Kidney (tissue), 14 donors: ENCODE data around the gene SERTAD2. TPM values are rescaled to one million over a fixed set of nuclear protein-coding genes. Genes with fewer than 3 reads are reported as not detected.

Source experiments
- DNase-seq, 5 donors: peaks; one replicate each; pipeline ENCODE4 v3.0.0-alpha.2; 2013 to 2020
- FAIRE-seq: peaks from 2 replicates; lab custom pipeline; 2012; peaks lifted over from hg19 to GRCh38; lab: Jason Lieb, UNC
- H3K27ac ChIP-seq, 2 donors: one replicate each; pipeline ENCODE4 v1.7.0; 2013; ENCODE audit warnings: low read depth in 2 of 2, low read length in 2 of 2, inconsistent platforms in 1 of 2
- H3K27me3 ChIP-seq: one replicate; pipeline ENCODE4 v1.7.1; 2013; ENCODE audit warnings: low read length, inconsistent platforms; ENCODE audit not compliant: control insufficient read depth, insufficient read depth
- H3K36me3 ChIP-seq, 3 donors: one replicate each; pipeline versions ENCODE4 v1.7.0 to v1.7.1; 2013; ENCODE audit warnings: low read length in 3 of 3, control low read depth in 1 of 3, inconsistent platforms in 1 of 3; ENCODE audit not compliant: insufficient read depth in 3 of 3, control insufficient read depth in 2 of 3
- H3K4me1 ChIP-seq, 3 donors: one replicate each; pipeline versions ENCODE4 v1.7.0 to v1.7.1; 2013; ENCODE audit warnings: low read length in 3 of 3, inconsistent platforms in 1 of 3, low read depth in 1 of 3; ENCODE audit not compliant: control insufficient read depth in 2 of 3, insufficient read depth in 2 of 3
- H3K4me3 ChIP-seq, 3 donors: one replicate each; pipeline versions ENCODE4 v1.7.0 to v1.8.1; 2013; ENCODE audit warnings: low read length in 3 of 3, control low read depth in 1 of 3, inconsistent platforms in 1 of 3
- H3K9ac ChIP-seq, 3 donors: one replicate each; pipeline versions ENCODE4 v1.7.0 to v1.7.1; 2013; ENCODE audit warnings: low read length in 3 of 3, control low read depth in 1 of 3, inconsistent platforms in 1 of 3
- H3K9me3 ChIP-seq, 3 donors: one replicate each; pipeline versions ENCODE4 v1.7.0 to v1.7.1; 2013; ENCODE audit warnings: low read length in 3 of 3, control low read depth in 1 of 3, inconsistent platforms in 1 of 3; ENCODE audit not compliant: control insufficient read depth in 2 of 3, insufficient read depth in 1 of 3
- intact Hi-C: fragments of 100-400 bp; cut with DNase I; formaldehyde crosslinking; loops from one replicate; pipeline ENCODE4 v1.11.1; 2022
- polyA plus RNA-seq: library from polyadenylated mRNA; stranded (reverse); fragments of 350-450 nt; fragmentation: Illumina TruSeq; extraction: RNeasy Lipid Tissue Mini Kit (QIAGEN cat#74804); gene quantifications from one replicate; pipeline ENCODE4 v1.2.3, GENCODE V29; 2014; ENCODE audit warnings: low read depth, low replicate concordance; ENCODE audit not compliant: insufficient read depth
- total RNA-seq: library from RNA; stranded (reverse); fragmentation: NEBNext Ultra II Directional; extraction: Animal tissue kit (Norgen Biotek cat#: 25700); gene quantifications from one replicate; pipeline ENCODE4 v1.2.1, GENCODE V29; 2021
- TF ChIP-seq, protein P1 (sequence below): IDR thresholded peaks from 3 replicates; pipeline ENCODE4 v1.5.1; 2012; ENCODE audit warnings: mild to moderate bottlenecking, moderate library complexity, borderline replicate concordance; ENCODE audit not compliant: insufficient read depth; ENCODE audit errors: extremely low read depth
- donor health status: control.
- donor health status: control.
- donor health status: control.
- donor health status: control.
- donor health status: control.
- donor health status: DM: yes; HTN: yes; CAD: no.
- donor health status: Normal renal cell carcinoma (clear cell type).

SERTAD2 gene
- total and polyA plus RNA-seq, 2 donors from 2014 or later = 6.2 to 21.1 TPM

DNA sequence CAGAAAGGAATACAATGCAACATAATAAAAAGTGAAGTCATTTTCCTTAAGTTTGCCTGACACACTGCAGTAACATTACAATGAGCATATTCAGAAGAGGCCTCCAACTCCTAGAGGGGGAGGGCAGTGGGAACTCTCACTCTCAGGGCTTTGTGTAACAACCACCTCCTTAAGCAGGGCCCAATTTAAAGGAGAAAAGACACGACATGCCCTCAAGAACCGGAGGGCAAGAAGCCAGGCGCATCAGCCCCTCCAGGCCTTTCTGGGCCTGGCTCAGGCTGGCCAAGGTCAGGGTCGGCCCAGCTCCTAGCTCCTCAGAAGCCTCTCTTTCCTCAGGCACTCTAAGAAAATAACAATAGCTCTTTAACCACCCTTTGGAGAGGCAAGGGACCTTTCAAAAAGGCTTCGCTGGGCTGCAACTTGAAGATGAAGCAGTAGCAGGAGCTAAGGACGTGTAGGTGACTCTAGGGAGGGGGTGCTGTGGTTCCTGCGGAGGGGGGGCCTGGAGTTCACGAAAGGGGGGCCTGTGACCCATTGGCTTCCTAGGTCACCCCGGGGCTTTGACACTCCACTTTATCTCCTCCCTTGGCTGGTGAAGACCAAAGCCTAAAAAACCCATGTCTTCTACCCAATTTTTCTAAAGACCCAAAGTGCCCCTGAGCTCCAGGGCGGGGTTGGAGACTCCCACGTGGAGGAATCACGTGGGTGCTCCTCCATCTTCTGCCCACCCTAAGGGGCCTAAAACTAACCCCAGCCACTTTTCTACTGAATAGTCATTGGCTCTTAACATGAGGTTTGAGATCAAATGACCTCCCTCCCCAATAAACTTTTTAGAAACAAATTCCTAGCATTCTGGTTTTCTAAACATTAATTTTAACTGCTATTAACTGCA is 13.3 kb downstream of the SERTAD2 start:
- TF ChIP-seq, protein P1, sequence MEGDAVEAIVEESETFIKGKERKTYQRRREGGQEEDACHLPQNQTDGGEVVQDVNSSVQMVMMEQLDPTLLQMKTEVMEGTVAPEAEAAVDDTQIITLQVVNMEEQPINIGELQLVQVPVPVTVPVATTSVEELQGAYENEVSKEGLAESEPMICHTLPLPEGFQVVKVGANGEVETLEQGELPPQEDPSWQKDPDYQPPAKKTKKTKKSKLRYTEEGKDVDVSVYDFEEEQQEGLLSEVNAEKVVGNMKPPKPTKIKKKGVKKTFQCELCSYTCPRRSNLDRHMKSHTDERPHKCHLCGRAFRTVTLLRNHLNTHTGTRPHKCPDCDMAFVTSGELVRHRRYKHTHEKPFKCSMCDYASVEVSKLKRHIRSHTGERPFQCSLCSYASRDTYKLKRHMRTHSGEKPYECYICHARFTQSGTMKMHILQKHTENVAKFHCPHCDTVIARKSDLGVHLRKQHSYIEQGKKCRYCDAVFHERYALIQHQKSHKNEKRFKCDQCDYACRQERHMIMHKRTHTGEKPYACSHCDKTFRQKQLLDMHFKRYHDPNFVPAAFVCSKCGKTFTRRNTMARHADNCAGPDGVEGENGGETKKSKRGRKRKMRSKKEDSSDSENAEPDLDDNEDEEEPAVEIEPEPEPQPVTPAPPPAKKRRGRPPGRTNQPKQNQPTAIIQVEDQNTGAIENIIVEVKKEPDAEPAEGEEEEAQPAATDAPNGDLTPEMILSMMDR = no peak
- no peak overlapping the region for H3K9ac ChIP-seq
- no peaks in the 10 kb centered on the region for H3K27me3 ChIP-seq
- H3K27ac ChIP-seq = no peak overlapping the region
- no peak overlapping the region for H3K4me3 ChIP-seq
- peaks cover 7 to 24% (median 20%) of the 10 kb centered on the region in 3 donors for H3K4me1 ChIP-seq
- no peaks in the 10 kb centered on the region for H3K9me3 ChIP-seq
- DNase-seq (no peak), FAIRE-seq (no peak)
- intact Hi-C loops = no loop called here
- H3K36me3 ChIP-seq = peaks cover 0 to 8% (median 6%) of the 10 kb centered on the region in 3 donors

DNA sequence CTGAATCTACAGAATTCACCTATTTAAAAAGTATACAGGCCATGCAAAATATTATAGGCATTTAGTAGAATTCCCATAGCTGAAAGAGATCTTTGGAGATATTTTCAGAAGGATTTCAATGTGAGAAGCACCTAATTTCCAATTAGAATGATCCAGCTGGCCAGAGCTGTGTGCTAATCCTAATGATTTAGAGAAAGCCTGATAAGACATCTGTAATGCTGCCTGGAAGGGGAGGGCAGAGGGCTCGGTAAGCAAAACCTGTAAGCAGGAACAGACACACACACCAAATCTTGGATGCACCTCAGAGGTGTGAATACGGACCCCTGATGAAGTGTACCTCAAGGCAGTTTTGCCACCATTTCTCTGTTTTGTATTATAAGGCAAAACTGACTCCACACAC is 14.0 kb downstream of the SERTAD2 start:
- DNase-seq = no peak
- H3K9ac ChIP-seq = no peak overlapping the region
- intact Hi-C loops = no loop called here
- peaks cover 7 to 23% (median 13%) of the 10 kb centered on the region in 3 donors for H3K4me1 ChIP-seq
- H3K9me3 ChIP-seq = no peaks in the 10 kb centered on the region
- no peaks in the 10 kb centered on the region for H3K27me3 ChIP-seq
- H3K4me3 ChIP-seq = no peak overlapping the region
- peaks cover 0 to 13% (median 6%) of the 10 kb centered on the region in 3 donors for H3K36me3 ChIP-seq
- FAIRE-seq = no peak
- TF ChIP-seq, protein P1 = no peak
- H3K27ac ChIP-seq = no peak overlapping the region

DNA sequence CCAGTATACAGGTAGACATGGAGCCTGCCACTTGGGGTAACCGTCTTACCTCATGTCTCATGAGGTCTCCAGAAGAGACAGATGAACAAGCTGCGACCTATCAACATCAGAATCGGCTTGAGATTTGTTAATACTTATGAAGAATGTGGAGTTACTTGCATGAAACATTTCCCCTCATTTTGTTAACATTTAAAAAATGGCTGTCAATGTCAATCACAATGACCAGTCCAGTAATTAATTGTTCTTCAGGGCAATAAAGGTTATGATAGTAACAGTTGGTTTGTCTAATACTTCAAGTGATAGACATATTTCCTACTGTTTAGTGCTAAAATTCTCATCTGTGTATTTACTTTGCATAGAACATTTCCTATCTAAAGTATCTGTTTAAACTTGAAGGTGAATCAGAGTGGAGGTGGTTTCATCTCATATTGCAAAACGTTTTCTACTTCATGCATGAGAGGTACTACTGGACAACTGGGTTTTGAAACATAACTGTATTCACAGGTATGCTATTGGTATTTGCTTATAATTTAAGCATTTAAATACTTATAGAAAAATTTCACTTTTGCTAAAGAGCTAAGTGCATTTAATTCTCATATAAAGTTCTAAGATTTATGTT is 15.1 kb downstream of the SERTAD2 start:
- Histone ChIP-seq H3K9ac (no peak overlapping the region), H3K36me3 (peaks cover 0 to 15% (median 8%) of the 10 kb centered on the region in 3 donors), H3K4me1 (peaks cover 3 to 14% (median 3%) of the 10 kb centered on the region in 3 donors), H3K9me3 (no peaks in the 10 kb centered on the region), H3K4me3 (no peak overlapping the region), H3K27me3 (no peaks in the 10 kb centered on the region), H3K27ac (no peak overlapping the region)
- DNase-seq (no peak), FAIRE-seq (no peak)
- TF ChIP-seq, protein P1 = no peak
- intact Hi-C loops = no loop called here
